Tibial nerve (tissue), 4 donors: ENCODE measurements around the gene GABBR2.

Experiments used
- CTCF ChIP-seq, 5 experiments: fragments of 200-600 bp in 3 of 5; fragments of 450-650 bp in 2 of 5; sonication (generic) in 3 of 5; IDR thresholded peaks; one replicate each; pipeline ENCODE4 v1.5.1; 2016 to 2019; ENCODE audit warnings: antibody characterized with exemption in 5 of 5, mild to moderate bottlenecking in 3 of 5, moderate library complexity in 2 of 5
- EP300 ChIP-seq, 2 donors: sonication (generic); formaldehyde crosslinking; IDR thresholded peaks; one replicate each; pipeline ENCODE4 v1.6.1; 2017; ENCODE audit warnings: antibody characterized with exemption in 2 of 2, mild to moderate bottlenecking in 1 of 2
- POLR2A ChIP-seq, 2 donors: fragments of 450-650 bp; IDR thresholded peaks; one replicate each; pipeline ENCODE4 v1.6.1; 2017; ENCODE audit warnings: antibody characterized with exemption in 2 of 2, mild to moderate bottlenecking in 2 of 2, moderate library complexity in 2 of 2

GRCh38 chr9:98714833-98715232, 6.1 kb upstream of the GABBR2 start:
- TF ChIP-seq EP300 (IDR thresholded peaks at IDR 0.05) (no peak), CTCF (IDR thresholded peaks at IDR 0.05) (no peak), POLR2A (IDR thresholded peaks at IDR 0.05) (no peak)
